Gastroesophageal sphincter (tissue), 4 donors: Measurements from ENCODE around the gene PIM1. TPM values are rescaled to one million over a fixed set of nuclear protein-coding genes. Genes with fewer than 3 reads are reported as not detected.
A peak's percentile ranks its signal among the peaks of the same experiment; 100 is the strongest.
"Not testable (repeated sequence)": the region's sequence is repeated elsewhere in the genome, so short reads cannot be mapped to it uniquely, and the experiment has no call there.

ENCODE experiments used
- ATAC-seq: fragments of 150-250 bp; one replicate; pipeline ENCODE4 v1.9.1; 2016; ENCODE audit warnings: mild to moderate bottlenecking, moderate library complexity
- H3K27ac ChIP-seq, 4 donors: fragments of 200-600 bp; sonication (generic) in 3 of 4; 1 replicate in 3 of 4; 2 replicates in 1 of 4; pipeline ENCODE4 v1.5.1; 2016 to 2019
- H3K27me3 ChIP-seq: fragments of 200-600 bp; sonication (generic); one replicate; pipeline ENCODE4 v1.5.1; 2019
- H3K36me3 ChIP-seq, 2 donors: fragments of 200-600 bp; sonication (generic); one replicate each; pipeline ENCODE4 v1.5.1; 2019; ENCODE audit warnings: control low read depth in 1 of 2
- H3K4me1 ChIP-seq, 3 donors: fragments of 200-600 bp; sonication (generic); 1 replicate in 2 of 3; 2 replicates in 1 of 3; pipeline ENCODE4 v1.5.1; 2016 to 2019; ENCODE audit warnings: control low read depth in 2 of 3
- H3K4me3 ChIP-seq, 2 donors: fragments of 200-600 bp; sonication (generic); one replicate each; pipeline ENCODE4 v1.5.1; 2019; ENCODE audit warnings: mild to moderate bottlenecking in 1 of 2, moderate library complexity in 1 of 2
- H3K9me3 ChIP-seq, 3 donors: fragments of 200-600 bp; sonication (generic); one replicate each; pipeline ENCODE4 v1.5.1; 2017 to 2019; ENCODE audit warnings: control low read depth in 2 of 3
- CTCF ChIP-seq, 4 experiments: fragments of 200-600 bp in 2 of 4; fragments of 450-650 bp in 2 of 4; sonication (generic) in 1 of 4; IDR thresholded peaks; one replicate each; pipeline ENCODE4 v1.5.1; 2017 to 2019; ENCODE audit warnings: antibody characterized with exemption in 4 of 4, mild to moderate bottlenecking in 2 of 4, moderate library complexity in 2 of 4
- EP300 ChIP-seq: sonication (generic); formaldehyde crosslinking; IDR thresholded peaks from one replicate; pipeline ENCODE4 v1.6.1; 2017; ENCODE audit warnings: antibody characterized with exemption, mild to moderate bottlenecking
- POLR2A ChIP-seq, 2 donors: fragments of 450-650 bp; IDR thresholded peaks; one replicate each; pipeline ENCODE4 v1.6.1; 2017; ENCODE audit warnings: antibody characterized with exemption in 2 of 2, mild to moderate bottlenecking in 2 of 2, moderate library complexity in 1 of 2
- POLR2AphosphoS5 ChIP-seq: sonication (generic); formaldehyde crosslinking; IDR thresholded peaks from one replicate; pipeline ENCODE4 v1.6.1; 2017; ENCODE audit warnings: antibody characterized with exemption
- WGBS, 2 donors: methylation state at CpG; one replicate each; pipeline ENCODE4 v1.1.5; 2018; ENCODE audit warnings: low coverage in 1 of 2; 5-methylcytosine and 5-hydroxymethylcytosine counted together
- total RNA-seq, 4 donors: library from RNA; depleted of rRNA; stranded (reverse); fragments of >200 nt; gene quantifications; one replicate each; pipeline ENCODE4 v1.1.0, GENCODE V29; 2016

Gene PIM1
- total RNA-seq, 4 donors from 2014 or later: 19.0 to 63.8 (median 21.8) TPM

- no peak for ATAC-seq
- Histone ChIP-seq H3K4me3 (no peak overlapping the region), H3K27ac (no peak overlapping the region), H3K36me3 (peaks cover 0 to 8% of the 10 kb centered on the region in 2 donors), H3K4me1 (peaks cover 0 to 5% (median 0%) of the 10 kb centered on the region in 3 donors), H3K9me3 (no peaks in the 10 kb centered on the region), H3K27me3 (no peaks in the 10 kb centered on the region)
- TF ChIP-seq CTCF (IDR thresholded peaks at IDR 0.05) (no peak), POLR2AphosphoS5 (no peak), POLR2A (IDR thresholded peaks at IDR 0.05) (no peak), EP300 (no peak)
- WGBS, 2 donors: 89% methylated on average over 2 of the region's 2 CpGs; no CpG with 5 or more reads in 1 of the 2 donors
Observed at GRCh38 chr6:37180075-37180474, 10.1 kb downstream of the PIM1 start.

DNA sequence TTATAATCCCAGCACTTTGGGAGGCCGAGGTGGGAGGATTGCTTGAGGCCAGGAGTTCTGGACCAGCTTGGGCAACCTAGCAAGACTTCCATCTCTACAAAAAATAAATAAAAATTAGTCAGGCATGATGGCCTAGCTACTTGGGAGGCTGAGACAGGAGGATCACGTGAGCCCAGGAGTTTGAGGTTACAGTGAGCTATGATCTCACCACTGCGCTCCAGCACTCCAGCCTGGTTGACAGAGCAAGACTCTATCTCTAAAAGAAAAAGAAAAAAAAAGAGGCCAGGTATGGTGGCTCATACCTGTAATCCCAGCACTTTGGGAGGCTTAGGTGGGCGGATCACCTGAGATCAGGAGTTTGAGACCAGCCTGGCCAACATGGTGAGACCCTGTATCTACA lies 10.7 kb downstream of the PIM1 start:
- WGBS, 2 donors: 75 to 93% methylated on average over 2 to 4 of the region's 4 CpGs
- H3K27me3 ChIP-seq, H3K9me3 ChIP-seq, H3K27ac ChIP-seq, H3K4me3 ChIP-seq, H3K36me3 ChIP-seq, H3K4me1 ChIP-seq, ATAC-seq: not testable (repeated sequence)

- H3K36me3 ChIP-seq: no peaks in the 10 kb centered on the region
Observed at GRCh38 chr6:37182736-37183590, 13.0 kb downstream of the PIM1 start.

DNA sequence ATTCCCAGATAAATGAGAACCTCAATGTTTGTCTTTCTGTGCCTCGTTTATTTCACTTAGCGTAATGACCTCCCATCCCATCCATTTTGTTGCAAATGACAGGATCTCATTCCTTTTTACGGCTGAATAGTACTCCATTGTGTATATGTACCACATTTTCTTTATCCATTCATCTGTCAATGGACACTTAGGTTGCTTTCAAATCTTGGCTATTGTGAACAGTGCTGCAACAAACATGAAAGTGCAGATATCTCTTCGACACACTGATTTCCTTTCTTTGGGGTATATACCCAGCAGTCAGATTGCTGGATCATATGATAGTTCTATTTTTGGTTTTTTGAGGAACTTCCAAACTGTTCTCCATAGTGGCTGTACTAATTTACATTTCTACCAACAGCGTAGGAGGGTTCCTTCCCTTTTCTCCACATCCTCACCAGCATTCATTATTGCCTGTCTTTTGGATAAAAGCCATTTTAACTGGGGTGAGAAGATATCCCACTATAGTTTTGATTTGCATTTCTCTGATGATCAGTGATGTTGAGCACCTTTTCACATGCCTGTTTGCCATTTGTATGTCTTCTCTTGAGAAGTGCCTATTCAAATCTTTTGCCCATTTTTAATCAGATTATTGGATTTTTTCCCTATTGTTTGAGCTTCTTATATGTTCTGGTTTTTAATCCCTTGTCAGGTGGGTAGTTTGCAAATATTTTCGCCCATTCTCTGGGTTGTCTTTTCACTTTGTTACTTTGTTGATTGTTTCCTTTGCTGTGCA lies 16.2 kb downstream of the PIM1 start:
- not testable (repeated sequence) for H3K36me3 ChIP-seq, H3K4me3 ChIP-seq, H3K9me3 ChIP-seq, H3K27ac ChIP-seq, ATAC-seq, H3K4me1 ChIP-seq, H3K27me3 ChIP-seq
- WGBS, 2 donors: 82% methylated on average over 5 to 6 of the region's 6 CpGs

More at GRCh38 chr6:37182736-37183590, 13.0 kb downstream of the PIM1 start:
- no peaks in the 10 kb centered on the region for H3K4me1 ChIP-seq
- TF ChIP-seq CTCF (IDR thresholded peaks at IDR 0.05): no peak
- TF ChIP-seq POLR2A (IDR thresholded peaks at IDR 0.05): no peak
- no peak for TF ChIP-seq POLR2AphosphoS5
- no peak for TF ChIP-seq EP300
- H3K27ac ChIP-seq: peak overlapping the region in 1 of 4 donors; percentile 21
- H3K27me3 ChIP-seq: no peaks in the 10 kb centered on the region
- 71 to 83% methylated on average over 4 to 5 of the region's 8 CpGs for WGBS, 2 donors
- ATAC-seq: peak; percentile 41
- H3K4me3 ChIP-seq: no peak overlapping the region
- no peaks in the 10 kb centered on the region for H3K9me3 ChIP-seq

- Histone ChIP-seq H3K27ac (no peak overlapping the region), H3K9me3 (no peaks in the 10 kb centered on the region), H3K27me3 (no peaks in the 10 kb centered on the region), H3K36me3 (no peaks in the 10 kb centered on the region), H3K4me3 (no peak overlapping the region), H3K4me1 (no peaks in the 10 kb centered on the region)
- no peak for ATAC-seq
- 67 to 83% methylated on average over 3 to 5 of the region's 7 CpGs for WGBS, 2 donors
- TF ChIP-seq CTCF (IDR thresholded peaks at IDR 0.05) (no peak), POLR2AphosphoS5 (no peak), EP300 (no peak), POLR2A (IDR thresholded peaks at IDR 0.05) (no peak)
Observed at GRCh38 chr6:37187321-37188022, 17.5 kb downstream of the PIM1 start.
